Dermis microvascular lymphatic vessel endothelial cell (primary cell): ENCODE data around the gene SIK3. TPM values are rescaled to one million over a fixed set of nuclear protein-coding genes. Genes with fewer than 3 reads are reported as not detected.

ENCODE experiments used
- DNase-seq, 2 donors: peaks; one replicate each; pipeline versions ENCODE4 v3.0.0 to v3.0.0-alpha.2; 2010; ENCODE audit warnings: low read depth in 2 of 2
- total RNA-seq: library from RNA; depleted of rRNA; stranded (reverse); fragments of >200 nt; gene quantifications from 2 replicates; pipeline ENCODE4 v1.2.1, GENCODE V29; 2014

SIK3 gene
- total RNA-seq, 1 donor from 2014 or later, result 6.4 TPM

DNA sequence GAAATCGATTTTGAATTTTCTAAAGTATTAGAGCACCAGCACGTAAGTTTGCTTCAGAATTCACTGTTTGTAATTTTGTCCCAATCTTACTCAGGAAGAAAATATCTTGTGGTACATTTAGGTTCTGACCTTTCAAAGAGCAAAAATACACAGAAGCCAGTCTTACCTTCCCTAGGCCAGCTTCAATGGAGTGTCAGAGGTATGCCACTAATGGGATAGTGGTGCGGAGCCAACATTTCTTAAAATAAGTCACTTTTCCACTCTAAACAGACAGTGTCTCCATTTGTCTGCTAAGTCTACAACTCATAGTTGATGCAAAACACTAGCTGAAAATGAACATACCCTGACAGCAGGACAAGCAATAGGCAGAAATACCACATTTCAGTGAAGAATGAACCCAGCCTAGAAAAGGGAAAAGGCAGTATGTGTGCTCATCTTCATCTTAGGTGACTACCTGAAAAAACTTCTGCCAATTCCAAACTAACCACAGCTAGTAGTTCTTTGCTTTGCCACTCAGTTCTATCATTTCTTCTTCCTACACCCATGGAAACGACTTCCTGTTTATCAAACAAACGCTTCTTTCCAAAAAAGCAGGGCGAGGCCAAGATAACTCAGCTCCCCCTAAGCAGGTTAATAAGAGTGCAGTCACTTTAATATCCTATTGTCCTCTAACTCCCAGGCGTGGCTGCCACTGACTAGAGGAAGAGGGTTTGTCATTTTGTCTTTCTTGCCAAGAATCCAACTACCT lies 166.8 kb downstream of the SIK3 start:
- DNase-seq, result peak in 1 of 2 donors; percentile 51

DNA sequence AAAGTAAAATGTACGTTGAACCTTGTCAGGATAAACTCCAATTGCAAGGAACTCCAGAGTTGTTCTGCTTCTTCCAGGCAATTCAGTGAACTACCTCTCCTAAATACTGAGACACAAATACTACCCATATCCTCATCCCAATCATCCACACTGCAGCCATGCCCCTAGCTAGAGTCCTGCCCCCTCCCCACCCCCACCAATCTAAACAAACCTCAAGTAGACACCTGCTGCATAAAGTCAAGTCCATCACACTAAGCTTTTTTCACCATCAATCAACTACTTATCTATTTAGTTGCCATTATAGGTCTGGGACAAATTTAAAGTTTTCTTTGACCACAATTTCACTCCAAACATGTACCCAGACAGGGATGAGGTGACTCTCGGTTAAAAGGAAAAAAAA lies 167.6 kb downstream of the SIK3 start:
- no peak for DNase-seq

DNA sequence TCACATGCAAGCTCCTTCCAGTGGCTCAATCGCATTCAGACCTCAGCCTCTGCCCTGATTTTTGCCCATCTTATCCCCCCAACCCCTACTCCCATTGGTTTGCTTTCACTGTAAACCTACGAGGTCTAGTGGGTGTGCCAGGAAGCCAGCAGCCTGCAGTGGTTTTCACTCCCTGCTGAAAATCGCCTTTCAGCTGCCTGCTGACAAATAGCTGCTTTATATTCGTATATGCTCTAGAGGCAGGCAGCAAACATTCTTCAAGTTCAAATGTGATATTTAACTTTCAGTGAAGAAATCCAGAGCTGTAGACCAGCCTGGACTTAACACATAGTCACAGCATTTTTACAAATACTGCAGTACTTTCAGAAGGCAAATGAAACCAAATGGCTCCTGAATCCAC lies 168.1 kb downstream of the SIK3 start:
- DNase-seq, result no peak

DNA sequence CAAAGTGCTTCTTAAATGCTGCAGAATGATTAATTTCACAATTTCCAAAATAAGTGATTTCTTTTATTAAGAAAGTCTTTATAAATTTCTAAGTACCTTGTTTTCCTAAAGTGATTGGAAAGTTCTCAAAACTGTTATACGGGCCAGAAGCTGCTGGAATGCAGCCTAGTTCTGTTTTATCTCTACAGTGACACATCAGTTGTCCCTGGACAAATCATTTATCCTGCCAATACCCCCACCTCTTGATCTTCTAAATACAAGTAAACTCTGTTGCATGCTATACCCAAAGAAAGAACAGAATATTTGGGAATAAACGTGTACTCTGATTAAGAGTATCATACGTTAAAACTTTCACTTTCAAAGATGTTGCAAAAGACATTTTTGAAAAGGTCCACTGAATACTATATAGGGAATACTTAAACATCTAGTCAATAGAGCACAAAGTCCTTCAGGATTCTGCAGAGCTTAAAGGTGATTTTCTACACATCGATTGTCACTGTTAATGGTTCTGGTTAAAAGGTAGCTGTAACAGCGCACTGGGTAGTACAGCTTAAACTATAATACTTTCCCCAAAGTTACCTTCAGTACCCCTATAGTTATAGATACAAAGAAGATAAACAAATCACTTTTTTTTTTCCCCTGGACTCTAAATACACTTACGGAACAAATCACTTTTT lies 168.7 kb downstream of the SIK3 start:
- peak in 1 of 2 donors; percentile 24 for DNase-seq

DNA sequence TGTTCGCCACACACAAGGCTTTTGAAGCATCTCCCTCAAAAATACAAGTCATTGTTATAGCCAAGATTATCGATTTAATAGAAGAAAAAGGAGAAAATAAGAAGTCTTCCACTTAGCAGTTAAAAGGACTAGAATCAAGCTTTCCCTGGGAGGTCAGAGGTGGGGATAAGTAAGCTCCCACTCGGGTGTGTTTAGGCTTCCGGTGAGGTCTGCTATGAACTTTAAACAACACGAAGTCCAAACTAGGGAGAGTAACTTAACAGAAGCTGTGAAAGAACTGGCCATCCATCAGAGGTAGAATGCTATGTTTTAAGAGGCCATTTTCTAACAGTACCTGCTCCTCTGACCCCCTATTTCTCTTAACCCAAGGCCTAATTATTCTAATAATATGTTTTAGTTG lies 169.4 kb downstream of the SIK3 start:
- DNase-seq, result no peak

DNA sequence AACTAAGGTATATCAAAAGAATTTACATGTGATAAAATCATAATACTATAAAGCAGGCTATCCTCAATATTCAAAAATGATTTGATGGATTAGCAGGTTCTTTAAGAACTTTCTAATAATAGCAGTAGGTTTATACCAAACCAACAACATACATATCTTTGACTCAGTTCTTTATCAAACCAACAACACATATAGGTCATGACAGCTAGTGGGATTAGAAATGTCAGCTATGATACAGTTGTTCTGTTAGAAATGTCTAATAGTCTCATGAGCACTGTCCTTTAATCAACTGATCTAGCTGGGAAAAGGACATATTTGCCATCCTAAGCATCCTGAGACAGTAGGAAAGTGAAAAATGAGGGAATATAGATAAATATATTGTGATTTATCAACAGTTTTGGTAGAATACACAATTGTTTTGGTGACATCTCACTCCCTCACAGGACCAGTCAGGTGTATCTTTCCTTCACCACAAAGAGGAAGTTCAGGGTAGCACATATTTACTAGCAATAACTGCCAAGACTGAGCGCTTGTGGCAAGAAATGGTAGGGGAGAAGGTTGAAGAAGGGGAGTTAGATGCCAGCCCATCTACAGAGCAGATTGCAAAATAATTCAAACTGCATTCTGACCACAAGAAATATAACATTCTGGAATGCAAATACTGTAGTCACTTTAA lies 170.0 kb downstream of the SIK3 start:
- no peak for DNase-seq

DNA sequence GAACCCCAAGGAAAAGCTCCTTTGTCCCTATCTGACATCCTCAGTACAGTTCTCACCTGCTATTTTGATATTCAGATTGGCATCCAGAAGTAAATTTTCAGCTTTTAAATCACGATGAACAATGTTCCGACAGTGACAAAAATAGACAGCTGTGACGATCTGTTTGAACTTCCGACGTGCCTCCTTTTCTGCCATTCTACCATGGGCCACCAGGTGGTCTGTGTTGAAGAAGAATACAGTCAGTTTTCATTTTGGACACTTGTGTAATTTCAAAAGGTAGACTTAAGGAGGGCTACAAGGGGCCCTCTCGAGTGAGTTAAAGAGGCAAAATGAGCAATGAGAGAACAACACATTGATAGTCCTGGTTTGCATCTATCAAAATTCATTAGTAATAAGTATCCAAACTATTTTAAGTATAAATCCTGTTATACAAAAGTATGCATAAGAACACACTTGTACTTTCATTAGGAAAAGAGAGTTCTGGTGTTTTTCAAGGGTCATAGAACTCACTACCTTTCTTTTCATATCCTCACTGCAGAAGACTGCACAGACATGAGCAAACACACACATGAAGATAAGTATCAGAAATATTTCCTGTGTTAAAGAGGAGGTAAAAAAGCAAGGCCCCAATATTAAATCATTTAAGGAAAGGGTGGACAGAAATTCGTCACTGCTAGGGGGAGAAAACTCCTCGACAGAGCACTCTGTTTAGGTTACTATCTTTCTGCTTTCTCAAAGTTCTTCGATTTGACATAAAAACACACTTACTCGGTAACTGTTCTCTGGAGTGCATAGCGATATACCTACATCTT lies 170.9 kb downstream of the SIK3 start:
- peak in 1 of 2 donors; percentile 15 for DNase-seq

DNA sequence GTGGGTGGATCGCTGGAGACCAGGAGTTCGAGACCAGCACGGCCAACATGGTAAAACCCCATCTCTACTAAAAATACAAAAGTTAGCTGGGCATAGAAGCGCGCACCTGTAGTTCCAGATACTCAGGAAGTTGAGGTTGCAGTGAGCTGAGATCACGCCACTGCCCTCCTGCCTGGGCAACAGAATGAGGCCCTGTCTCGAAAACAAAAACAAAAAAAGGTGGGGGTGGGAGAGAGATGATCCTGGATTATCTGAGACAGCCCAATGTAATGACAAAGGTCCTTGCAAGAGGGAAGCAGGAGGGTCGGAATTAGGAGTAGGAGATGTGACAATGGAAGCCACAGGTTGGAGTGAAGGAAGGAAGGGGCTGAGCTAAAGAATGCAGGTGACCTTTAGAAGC lies 173.2 kb downstream of the SIK3 start:
- DNase-seq, result no peak

DNA sequence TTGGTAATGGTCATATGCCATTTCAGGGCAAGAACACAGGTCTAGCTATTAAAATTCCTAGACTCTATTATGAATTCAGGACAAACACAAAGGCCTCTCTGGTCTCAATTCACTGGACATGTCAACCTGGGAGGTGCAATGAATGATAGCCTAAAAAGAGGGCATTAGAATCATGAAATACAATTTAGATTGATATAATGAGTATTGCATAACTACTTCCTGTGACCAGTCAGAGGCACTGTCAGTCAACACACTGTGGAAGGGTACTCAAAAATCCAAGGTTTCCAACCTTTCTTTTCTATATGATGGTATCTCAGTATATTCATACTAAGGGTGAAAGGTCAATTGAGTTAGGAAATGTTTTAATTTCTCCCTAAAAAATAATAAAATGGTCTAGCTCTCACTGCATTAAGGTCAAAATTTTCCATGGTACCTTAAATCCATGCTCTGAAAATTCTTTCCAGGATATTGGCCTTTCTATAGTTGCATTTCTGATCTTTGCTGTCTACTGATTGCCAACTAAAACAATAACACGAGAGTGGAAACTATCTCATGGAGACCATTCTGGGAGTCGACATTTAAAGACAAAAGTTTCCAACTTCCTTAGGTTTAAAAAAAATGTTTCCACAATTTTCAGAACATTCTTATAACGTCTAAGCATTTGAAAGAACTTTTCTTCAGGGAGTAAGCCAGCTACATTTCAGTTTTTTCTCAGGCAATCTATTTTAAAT lies 179.1 kb downstream of the SIK3 start:
- peak; percentile 27 to 37 for DNase-seq

DNA sequence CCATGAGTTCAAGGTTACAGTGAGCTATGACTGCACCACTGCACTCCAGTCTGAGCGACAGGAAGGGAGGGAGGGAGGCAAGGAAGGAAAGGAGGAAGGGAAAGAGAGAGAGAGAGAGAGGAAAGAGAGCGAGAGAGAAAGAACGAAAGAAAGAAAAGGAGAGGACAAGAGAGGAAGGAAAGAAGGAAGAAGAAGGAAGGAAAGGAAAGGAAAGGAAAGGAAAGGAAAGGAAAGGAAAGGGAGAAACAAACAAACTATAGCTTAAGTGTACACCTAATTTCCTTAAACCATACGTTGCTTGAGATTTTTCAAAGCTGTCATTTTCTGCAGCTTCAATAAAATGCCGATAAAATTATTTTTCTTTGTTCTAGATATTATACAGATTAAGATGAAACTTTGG lies 180.6 kb downstream of the SIK3 start:
- DNase-seq, result no peak

DNA sequence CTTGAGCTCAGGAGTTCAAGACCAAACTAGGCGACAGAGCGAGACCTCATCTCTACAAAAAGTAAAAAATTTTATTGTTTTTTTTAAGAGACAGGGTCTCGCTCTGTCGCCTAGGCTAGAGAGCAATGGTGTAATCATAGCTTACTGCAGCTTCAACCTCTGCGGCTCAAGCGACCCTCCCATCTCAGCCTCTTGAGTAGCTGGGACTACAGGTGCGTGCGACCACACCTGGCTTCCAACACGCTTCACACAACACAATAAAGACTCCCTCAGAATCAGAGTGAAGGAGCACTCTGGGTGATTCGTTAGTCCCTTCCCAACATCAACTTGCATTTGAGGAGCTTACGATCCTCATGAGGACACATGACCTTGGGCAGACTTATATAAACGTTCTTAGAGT lies 181.3 kb downstream of the SIK3 start:
- DNase-seq, result no peak

DNA sequence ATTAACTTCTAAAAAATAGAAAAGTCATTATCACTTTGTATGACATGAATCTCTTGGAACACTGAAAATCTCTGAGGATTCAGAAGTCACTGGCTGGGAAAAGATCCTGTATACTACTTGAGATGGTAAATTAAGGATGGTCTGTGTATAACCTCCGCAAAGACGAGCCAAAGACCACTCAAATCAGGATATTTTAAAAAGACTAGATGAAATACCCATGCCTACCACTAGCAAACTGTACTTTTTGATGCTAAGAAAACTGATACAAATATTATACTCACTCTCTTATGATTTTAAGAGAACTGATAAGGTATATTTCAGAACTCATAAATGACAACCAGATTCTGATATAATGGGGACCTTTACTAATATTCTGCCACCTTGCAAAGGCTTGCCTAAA lies 182.2 kb downstream of the SIK3 start:
- DNase-seq, result no peak

DNA sequence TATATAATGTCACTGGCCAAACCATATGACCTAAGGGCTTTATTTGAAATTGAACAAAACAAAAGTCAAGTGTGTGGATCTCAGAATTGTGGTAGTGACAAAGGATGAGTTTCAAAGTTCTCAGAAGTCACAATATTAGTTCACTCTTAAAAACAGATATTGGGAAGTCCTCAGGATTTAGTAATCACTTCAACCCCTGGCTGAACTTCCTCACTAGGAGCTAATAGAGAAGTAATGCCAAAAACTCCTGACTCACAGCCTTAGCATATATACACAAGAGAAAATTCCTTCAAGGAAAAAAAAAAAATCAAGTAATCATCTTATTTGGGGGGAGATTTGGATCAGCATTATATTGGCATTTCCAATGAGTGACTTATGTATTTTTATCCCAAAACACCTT lies 185.2 kb downstream of the SIK3 start:
- DNase-seq, result peak in 1 of 2 donors; percentile 36

DNA sequence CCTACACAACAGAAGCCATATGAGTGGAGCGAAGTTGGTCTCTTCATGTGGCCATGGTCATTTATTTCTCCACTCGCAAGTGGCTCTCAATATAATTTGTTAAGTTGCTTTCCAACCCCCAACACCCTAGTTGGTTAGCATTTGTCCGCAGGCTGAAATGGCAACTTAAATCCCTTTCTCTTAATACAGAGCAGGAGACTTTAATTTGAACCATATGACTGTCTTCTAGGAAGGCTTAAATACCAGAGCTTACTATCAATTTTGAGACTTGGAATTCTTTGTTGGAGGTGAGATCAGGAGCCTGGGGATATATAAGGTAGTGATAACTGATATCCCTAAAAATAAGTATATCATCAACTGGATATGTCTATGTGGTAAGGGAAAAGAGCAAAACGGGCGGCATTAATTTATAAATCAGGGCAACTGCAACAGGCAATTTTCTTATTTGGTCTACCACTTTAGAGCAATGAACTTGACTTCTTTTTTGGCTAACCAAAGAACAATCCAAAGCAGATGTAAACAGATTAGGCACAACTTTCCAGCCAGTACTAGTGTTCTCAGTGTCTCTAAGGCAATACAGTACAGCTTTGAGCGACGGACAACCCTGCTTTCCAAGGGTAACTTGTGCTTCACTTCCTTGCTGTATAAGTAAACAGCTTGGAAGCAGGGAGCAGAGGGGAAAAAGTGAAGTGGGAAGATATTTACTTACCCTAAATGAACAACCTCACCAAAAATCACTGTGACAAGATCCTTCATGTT lies 186.1 kb downstream of the SIK3 start:
- no peak for DNase-seq

DNA sequence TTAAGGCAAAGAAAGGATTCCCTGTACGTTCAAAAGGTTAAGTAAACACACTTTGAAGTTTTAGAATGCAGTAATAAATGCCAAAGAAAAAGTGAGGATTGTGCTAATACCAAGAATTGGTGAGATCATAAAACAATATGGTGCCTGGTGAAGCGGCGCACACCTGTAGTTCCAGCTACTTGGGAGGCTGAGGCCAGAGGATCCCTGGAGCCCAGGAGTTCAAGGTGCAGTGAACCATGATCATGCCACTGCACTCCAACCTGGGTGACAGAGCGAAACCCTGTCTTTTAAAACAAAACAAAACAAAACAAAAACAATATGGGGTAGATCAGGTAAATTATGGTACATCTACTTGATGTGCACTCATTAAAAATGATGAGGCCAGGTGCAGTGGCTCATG lies 187.4 kb downstream of the SIK3 start:
- no peak for DNase-seq

DNA sequence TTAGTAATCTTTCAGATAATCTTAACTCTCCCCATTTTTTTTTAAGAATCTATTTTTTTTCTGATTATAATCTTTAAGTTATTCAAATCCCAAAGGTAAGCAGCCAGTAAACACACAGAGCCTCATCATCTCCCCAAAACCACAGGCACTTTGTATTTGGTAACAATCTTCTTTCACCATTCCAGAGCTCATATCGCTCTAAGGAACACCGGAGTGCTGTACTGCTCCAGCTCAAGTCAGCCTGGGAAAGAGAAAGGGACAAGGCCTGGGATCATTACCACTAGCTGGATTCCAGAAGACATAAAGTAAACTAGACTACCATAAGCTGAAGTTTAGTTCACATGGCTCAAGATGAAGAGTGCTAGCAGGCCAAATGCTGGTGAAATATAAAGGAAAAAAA lies 187.8 kb downstream of the SIK3 start:
- no peak for DNase-seq

DNA sequence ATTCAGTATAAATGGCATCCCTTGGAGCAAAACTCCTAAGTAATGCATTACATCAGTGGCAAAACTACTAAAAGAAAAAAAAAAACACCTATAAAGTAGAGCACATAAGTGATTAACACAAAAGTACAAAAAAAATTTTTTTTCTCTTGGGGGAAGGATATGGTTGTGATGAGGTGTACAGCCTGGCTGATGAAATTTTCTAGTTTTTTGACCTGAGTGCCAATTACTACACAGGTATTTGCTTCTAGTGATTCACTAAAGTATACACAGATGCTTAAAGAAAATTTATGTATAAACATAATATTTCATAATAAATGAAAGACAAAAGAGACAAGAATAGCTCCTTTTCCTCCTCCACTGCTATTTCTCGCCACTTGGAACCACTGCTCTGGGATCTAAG lies 189.0 kb downstream of the SIK3 start:
- no peak for DNase-seq

DNA sequence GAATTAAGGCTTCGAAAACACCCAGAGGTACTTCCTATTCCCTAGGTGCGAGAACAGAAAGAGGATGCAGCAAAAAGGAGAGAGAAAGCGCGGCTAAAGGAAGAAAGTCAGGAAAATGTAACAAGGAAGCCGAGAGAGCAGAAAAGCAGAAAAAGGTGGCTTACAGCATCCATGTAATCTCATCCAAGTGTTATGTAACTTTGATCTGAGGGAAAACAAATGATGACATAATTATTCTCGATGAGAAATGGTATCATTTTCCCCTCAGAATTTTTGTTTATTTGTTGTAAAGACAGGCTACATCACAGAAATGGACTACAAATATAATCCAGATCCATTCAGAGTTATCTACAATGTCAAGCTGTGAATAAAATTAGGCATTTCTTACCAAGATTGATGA lies 191.7 kb downstream of the SIK3 start:
- DNase-seq, result no peak

DNA sequence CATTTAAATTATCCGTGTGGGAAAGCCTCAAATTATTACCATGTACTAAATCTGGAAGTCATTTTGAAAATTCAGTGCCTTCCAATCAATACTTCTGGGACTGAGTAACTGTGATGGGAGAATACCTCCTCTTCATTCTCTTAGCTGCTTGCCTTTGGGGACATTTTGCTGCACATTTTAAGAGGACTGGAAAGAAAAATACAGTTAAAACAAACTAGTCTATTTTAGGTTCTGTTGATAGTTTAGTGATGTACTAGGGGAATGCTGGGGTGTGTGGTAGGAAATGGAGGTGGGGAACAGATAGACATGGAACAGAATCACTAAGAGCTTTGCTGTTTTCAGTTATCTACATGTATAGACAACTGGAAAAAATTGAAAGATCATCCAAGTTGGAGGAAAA lies 195.1 kb downstream of the SIK3 start:
- DNase-seq, result no peak

DNA sequence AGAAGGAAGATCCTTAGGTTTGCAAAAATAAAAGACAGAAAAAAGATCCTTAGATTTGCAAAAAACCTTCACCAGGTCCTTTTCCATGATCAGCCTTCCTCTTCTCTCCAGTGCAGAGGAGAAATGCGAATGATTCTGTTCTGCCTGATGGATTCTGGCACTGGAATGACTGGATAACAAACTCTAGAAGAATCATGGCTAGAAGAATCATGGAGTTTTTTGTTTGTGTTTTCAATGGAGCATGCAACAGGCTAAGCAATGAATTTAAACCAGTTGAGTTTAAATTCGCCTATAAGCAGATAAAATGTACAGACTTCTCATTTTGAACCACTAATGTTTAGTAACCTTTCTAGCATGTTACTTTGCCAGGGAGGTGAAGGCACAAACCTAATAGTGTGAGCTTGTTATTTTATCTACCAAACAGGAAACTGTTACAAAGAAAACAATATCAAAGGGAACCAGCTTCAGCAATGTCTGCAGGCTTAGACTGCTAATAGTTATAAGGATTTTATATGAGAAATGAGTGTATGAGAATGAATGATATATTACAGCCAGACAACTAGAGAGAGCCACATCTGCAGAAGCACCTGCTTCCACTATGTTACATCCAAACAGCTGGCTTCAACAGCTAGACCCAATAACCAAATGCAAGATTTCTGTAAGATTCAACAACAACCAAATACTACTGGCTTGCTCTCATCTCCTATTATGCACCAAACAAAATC lies 196.1 kb downstream of the SIK3 start:
- peak in 1 of 2 donors; percentile 21 for DNase-seq
